Kidney (tissue), 14 donors: ENCODE data around the gene BICC1. TPM values are rescaled to one million over a fixed set of nuclear protein-coding genes. Genes with fewer than 3 reads are reported as not detected.
A peak's percentile ranks its signal among the peaks of the same experiment; 100 is the strongest.

Experiments
- DNase-seq, 5 donors: peaks; one replicate each; pipeline ENCODE4 v3.0.0-alpha.2; 2013 to 2020
- FAIRE-seq: peaks from 2 replicates; lab custom pipeline; 2012; peaks lifted over from hg19 to GRCh38; lab: Jason Lieb, UNC
- H3K27ac ChIP-seq, 2 donors: one replicate each; pipeline ENCODE4 v1.7.0; 2013; ENCODE audit warnings: low read depth in 2 of 2, low read length in 2 of 2, inconsistent platforms in 1 of 2
- H3K27me3 ChIP-seq: one replicate; pipeline ENCODE4 v1.7.1; 2013; ENCODE audit warnings: low read length, inconsistent platforms; ENCODE audit not compliant: control insufficient read depth, insufficient read depth
- H3K36me3 ChIP-seq, 3 donors: one replicate each; pipeline versions ENCODE4 v1.7.0 to v1.7.1; 2013; ENCODE audit warnings: low read length in 3 of 3, control low read depth in 1 of 3, inconsistent platforms in 1 of 3; ENCODE audit not compliant: insufficient read depth in 3 of 3, control insufficient read depth in 2 of 3
- H3K4me1 ChIP-seq, 3 donors: one replicate each; pipeline versions ENCODE4 v1.7.0 to v1.7.1; 2013; ENCODE audit warnings: low read length in 3 of 3, inconsistent platforms in 1 of 3, low read depth in 1 of 3; ENCODE audit not compliant: control insufficient read depth in 2 of 3, insufficient read depth in 2 of 3
- H3K4me3 ChIP-seq, 3 donors: one replicate each; pipeline versions ENCODE4 v1.7.0 to v1.8.1; 2013; ENCODE audit warnings: low read length in 3 of 3, control low read depth in 1 of 3, inconsistent platforms in 1 of 3
- H3K9ac ChIP-seq, 3 donors: one replicate each; pipeline versions ENCODE4 v1.7.0 to v1.7.1; 2013; ENCODE audit warnings: low read length in 3 of 3, control low read depth in 1 of 3, inconsistent platforms in 1 of 3
- H3K9me3 ChIP-seq, 3 donors: one replicate each; pipeline versions ENCODE4 v1.7.0 to v1.7.1; 2013; ENCODE audit warnings: low read length in 3 of 3, control low read depth in 1 of 3, inconsistent platforms in 1 of 3; ENCODE audit not compliant: control insufficient read depth in 2 of 3, insufficient read depth in 1 of 3
- intact Hi-C: fragments of 100-400 bp; cut with DNase I; formaldehyde crosslinking; loops from one replicate; pipeline ENCODE4 v1.11.1; 2022
- polyA plus RNA-seq: library from polyadenylated mRNA; stranded (reverse); fragments of 350-450 nt; fragmentation: Illumina TruSeq; extraction: RNeasy Lipid Tissue Mini Kit (QIAGEN cat#74804); gene quantifications from one replicate; pipeline ENCODE4 v1.2.3, GENCODE V29; 2014; ENCODE audit warnings: low read depth, low replicate concordance; ENCODE audit not compliant: insufficient read depth
- total RNA-seq: library from RNA; stranded (reverse); fragmentation: NEBNext Ultra II Directional; extraction: Animal tissue kit (Norgen Biotek cat#: 25700); gene quantifications from one replicate; pipeline ENCODE4 v1.2.1, GENCODE V29; 2021
- TF ChIP-seq, protein P1 (sequence below): IDR thresholded peaks from 3 replicates; pipeline ENCODE4 v1.5.1; 2012; ENCODE audit warnings: mild to moderate bottlenecking, moderate library complexity, borderline replicate concordance; ENCODE audit not compliant: insufficient read depth; ENCODE audit errors: extremely low read depth
- donor health status: control.
- donor health status: control.
- donor health status: control.
- donor health status: control.
- donor health status: control.
- donor health status: DM: yes; HTN: yes; CAD: no.
- donor health status: Normal renal cell carcinoma (clear cell type).

BICC1 gene
- total and polyA plus RNA-seq, 2 donors from 2014 or later, result 21.0 to 136 TPM

GRCh38 chr10:58546137-58546536, 33.5 kb downstream of the BICC1 start:
- H3K9ac ChIP-seq, result no peak overlapping the region
- H3K36me3 ChIP-seq, result no peaks in the 10 kb centered on the region
- FAIRE-seq (no peak), DNase-seq (no peak)
- no peaks in the 10 kb centered on the region for H3K27me3 ChIP-seq
- no peaks in the 10 kb centered on the region for H3K9me3 ChIP-seq
- H3K27ac ChIP-seq, result no peak overlapping the region
- TF ChIP-seq, protein P1, sequence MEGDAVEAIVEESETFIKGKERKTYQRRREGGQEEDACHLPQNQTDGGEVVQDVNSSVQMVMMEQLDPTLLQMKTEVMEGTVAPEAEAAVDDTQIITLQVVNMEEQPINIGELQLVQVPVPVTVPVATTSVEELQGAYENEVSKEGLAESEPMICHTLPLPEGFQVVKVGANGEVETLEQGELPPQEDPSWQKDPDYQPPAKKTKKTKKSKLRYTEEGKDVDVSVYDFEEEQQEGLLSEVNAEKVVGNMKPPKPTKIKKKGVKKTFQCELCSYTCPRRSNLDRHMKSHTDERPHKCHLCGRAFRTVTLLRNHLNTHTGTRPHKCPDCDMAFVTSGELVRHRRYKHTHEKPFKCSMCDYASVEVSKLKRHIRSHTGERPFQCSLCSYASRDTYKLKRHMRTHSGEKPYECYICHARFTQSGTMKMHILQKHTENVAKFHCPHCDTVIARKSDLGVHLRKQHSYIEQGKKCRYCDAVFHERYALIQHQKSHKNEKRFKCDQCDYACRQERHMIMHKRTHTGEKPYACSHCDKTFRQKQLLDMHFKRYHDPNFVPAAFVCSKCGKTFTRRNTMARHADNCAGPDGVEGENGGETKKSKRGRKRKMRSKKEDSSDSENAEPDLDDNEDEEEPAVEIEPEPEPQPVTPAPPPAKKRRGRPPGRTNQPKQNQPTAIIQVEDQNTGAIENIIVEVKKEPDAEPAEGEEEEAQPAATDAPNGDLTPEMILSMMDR, result no peak
- peaks cover 0 to 8% (median 0%) of the 10 kb centered on the region in 3 donors for H3K4me1 ChIP-seq
- intact Hi-C loops, result no loop called here
- no peak overlapping the region for H3K4me3 ChIP-seq

GRCh38 chr10:58546722-58547445, 34.2 kb downstream of the BICC1 start:
- intact Hi-C loops, result no loop called here
- DNase-seq (no peak), FAIRE-seq (peak; percentile 39)
- TF ChIP-seq, protein P1, result no peak
- H3K9ac ChIP-seq, result no peak overlapping the region
- H3K27ac ChIP-seq, result no peak overlapping the region
- no peaks in the 10 kb centered on the region for H3K27me3 ChIP-seq
- H3K9me3 ChIP-seq, result no peaks in the 10 kb centered on the region
- peaks cover 0 to 8% (median 0%) of the 10 kb centered on the region in 3 donors for H3K4me1 ChIP-seq
- H3K4me3 ChIP-seq, result no peak overlapping the region
- H3K36me3 ChIP-seq, result no peaks in the 10 kb centered on the region

GRCh38 chr10:58547963-58548362, 35.3 kb downstream of the BICC1 start:
- Histone ChIP-seq H3K27me3 (no peaks in the 10 kb centered on the region), H3K36me3 (no peaks in the 10 kb centered on the region), H3K9ac (no peak overlapping the region), H3K4me1 (peaks cover 0 to 8% (median 0%) of the 10 kb centered on the region in 3 donors), H3K4me3 (no peak overlapping the region), H3K9me3 (no peaks in the 10 kb centered on the region), H3K27ac (no peak overlapping the region)
- no peak for FAIRE-seq
- intact Hi-C loops, result no loop called here
- TF ChIP-seq, protein P1, result no peak
- DNase-seq, result no peak
